Measurements from ENCODE around the gene KIF26A.

DNA sequence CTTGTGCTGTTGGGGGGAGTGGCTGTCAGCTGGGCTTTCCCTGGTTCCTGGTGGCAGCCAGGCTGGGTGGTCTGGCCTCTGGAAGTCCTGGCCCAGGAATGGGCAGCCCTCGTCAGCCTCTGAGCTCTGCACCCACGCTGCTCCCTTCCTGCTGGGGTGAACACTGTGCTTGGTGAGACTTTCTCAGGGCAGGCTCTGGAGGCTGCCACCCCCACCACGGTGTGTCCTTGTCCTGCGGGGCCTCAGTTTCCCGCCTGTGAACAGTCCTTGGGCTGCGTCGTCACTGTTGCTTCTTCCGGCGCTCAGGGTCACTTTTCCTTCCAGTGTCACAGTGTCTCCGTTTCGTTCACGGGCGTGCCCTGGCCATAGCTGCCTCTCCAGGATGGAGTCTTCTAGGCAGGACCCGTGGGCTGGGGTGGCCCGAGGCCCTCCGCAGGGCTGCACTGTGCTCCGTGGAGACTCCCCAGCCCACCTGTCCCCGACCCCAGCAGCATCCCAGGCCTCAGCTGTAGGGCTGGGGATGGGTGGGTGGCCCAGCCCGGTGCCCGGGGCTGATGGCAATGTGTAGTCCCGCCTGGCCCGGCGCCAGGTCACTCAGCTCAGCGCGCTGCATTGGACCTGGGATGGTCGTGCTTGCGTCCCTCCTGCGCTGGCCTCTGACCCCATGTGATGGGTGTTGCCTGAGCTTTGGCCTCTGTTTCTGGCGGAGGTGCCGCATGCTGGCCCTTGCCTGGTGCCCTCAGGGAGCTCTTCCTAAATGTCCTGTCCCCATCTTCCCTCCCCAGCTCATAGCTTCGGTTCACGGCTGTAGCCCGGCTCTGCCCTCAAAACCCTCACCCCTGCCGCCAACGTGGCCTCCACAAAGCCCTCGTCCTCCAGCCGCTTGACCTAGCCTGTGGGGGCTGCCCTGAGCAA is 6.8 kb downstream of the KIF26A start:
- TF ChIP-seq, protein P1, sequence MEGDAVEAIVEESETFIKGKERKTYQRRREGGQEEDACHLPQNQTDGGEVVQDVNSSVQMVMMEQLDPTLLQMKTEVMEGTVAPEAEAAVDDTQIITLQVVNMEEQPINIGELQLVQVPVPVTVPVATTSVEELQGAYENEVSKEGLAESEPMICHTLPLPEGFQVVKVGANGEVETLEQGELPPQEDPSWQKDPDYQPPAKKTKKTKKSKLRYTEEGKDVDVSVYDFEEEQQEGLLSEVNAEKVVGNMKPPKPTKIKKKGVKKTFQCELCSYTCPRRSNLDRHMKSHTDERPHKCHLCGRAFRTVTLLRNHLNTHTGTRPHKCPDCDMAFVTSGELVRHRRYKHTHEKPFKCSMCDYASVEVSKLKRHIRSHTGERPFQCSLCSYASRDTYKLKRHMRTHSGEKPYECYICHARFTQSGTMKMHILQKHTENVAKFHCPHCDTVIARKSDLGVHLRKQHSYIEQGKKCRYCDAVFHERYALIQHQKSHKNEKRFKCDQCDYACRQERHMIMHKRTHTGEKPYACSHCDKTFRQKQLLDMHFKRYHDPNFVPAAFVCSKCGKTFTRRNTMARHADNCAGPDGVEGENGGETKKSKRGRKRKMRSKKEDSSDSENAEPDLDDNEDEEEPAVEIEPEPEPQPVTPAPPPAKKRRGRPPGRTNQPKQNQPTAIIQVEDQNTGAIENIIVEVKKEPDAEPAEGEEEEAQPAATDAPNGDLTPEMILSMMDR (IDR thresholded peaks at IDR 0.05), result no peak
- no peak for TF ChIP-seq EP300 (IDR thresholded peaks at IDR 0.05)
